CD4-positive, alpha-beta memory T cell (primary cell): ENCODE data around the gene PRKACB. TPM values are rescaled to one million over a fixed set of nuclear protein-coding genes. Genes with fewer than 3 reads are reported as not detected.
A peak's percentile ranks its signal among the peaks of the same experiment; 100 is the strongest.

ENCODE experiments used
- CTCF ChIA-PET: fragments of 350-600 bp; sonication (Branson Sonifier 250); formaldehyde crosslinking; loops from one replicate; lab custom pipeline; 2021; ENCODE audit warnings: inconsistent platforms; ENCODE audit not compliant: partially characterized antibody; lab: Charles Lee
- POLR2A ChIA-PET: fragments of 350-600 bp; sonication (Branson Sonifier 250); formaldehyde crosslinking; loops from one replicate; lab custom pipeline; 2021; ENCODE audit not compliant: partially characterized antibody; lab: Charles Lee
- DNase-seq, 5 donors: peaks; one replicate each; pipeline versions ENCODE4 v3.0.0 to v3.0.0-alpha.2; 2020 to 2022; ENCODE audit warnings: mixed read lengths in 1 of 5
- H3K27ac ChIP-seq: one replicate; pipeline ENCODE4 v1.7.0; 2013; ENCODE audit warnings: low read depth, low read length
- H3K27me3 ChIP-seq: 2 replicates; pipeline ENCODE4 v1.7.0; 2013; ENCODE audit warnings: mild to moderate bottlenecking, low read length, moderate library complexity; ENCODE audit not compliant: insufficient read depth
- H3K36me3 ChIP-seq: 2 replicates; pipeline ENCODE4 v1.7.0; 2013; ENCODE audit warnings: mild to moderate bottlenecking, low read length, moderate library complexity; ENCODE audit not compliant: insufficient read depth
- H3K4me1 ChIP-seq: 2 replicates; pipeline ENCODE4 v1.7.0; 2013; ENCODE audit warnings: mild to moderate bottlenecking, low read length, moderate library complexity; ENCODE audit not compliant: insufficient read depth
- H3K4me3 ChIP-seq, 2 donors: one replicate each; pipeline ENCODE4 v1.7.0; 2013; ENCODE audit warnings: low read length in 2 of 2, mild to moderate bottlenecking in 1 of 2
- H3K9me3 ChIP-seq, 2 donors: one replicate each; pipeline ENCODE4 v1.7.0; 2013; ENCODE audit warnings: low read length in 2 of 2, control low read depth in 1 of 2; ENCODE audit not compliant: control insufficient read depth in 1 of 2
- H3K27ac Mint-ChIP-seq, 7 donors: one replicate each; pipeline ENCODE4 v1.8.0; 2020 to 2021; ENCODE audit warnings: mixed read lengths in 7 of 7, mild to moderate bottlenecking in 6 of 7, inconsistent platforms in 3 of 7, moderate library complexity in 3 of 7
- H3K27me3 Mint-ChIP-seq, 2 donors: one replicate each; pipeline ENCODE4 v1.8.0; 2020 to 2021; ENCODE audit warnings: mixed read lengths in 2 of 2
- H3K36me3 Mint-ChIP-seq, 2 donors: one replicate each; pipeline ENCODE4 v1.8.0; 2020 to 2021; ENCODE audit warnings: mixed read lengths in 2 of 2, inconsistent platforms in 1 of 2, mild to moderate bottlenecking in 1 of 2
- H3K4me1 Mint-ChIP-seq, 4 donors: one replicate each; pipeline ENCODE4 v1.8.0; 2020 to 2021; ENCODE audit warnings: mixed read lengths in 4 of 4, mild to moderate bottlenecking in 1 of 4
- H3K4me3 Mint-ChIP-seq, 8 donors: one replicate each; pipeline ENCODE4 v1.8.0; 2020 to 2021; ENCODE audit warnings: mixed read lengths in 8 of 8, mild to moderate bottlenecking in 7 of 8, moderate library complexity in 6 of 8, inconsistent platforms in 3 of 8
- H3K9me3 Mint-ChIP-seq, 8 donors: one replicate each; pipeline ENCODE4 v1.8.0; 2020 to 2021; ENCODE audit warnings: mixed read lengths in 8 of 8, mild to moderate bottlenecking in 5 of 8, inconsistent platforms in 3 of 8, moderate library complexity in 1 of 8
- intact Hi-C: fragments of 100-400 bp; cut with micrococcal nuclease; formaldehyde crosslinking; loops from one replicate; pipeline ENCODE4 v1.15.1; 2023
- polyA plus RNA-seq, 2 donors: library from polyadenylated mRNA; unstranded; fragments of 300-500 nt; fragmentation: Illumina TruSeq; gene quantifications; one replicate each; pipeline ENCODE4 v1.2.3, GENCODE V29; 2021
- total RNA-seq, 2 experiments: library from RNA; stranded (reverse); gene quantifications; one replicate each; pipeline ENCODE4 v1.2.3, GENCODE V29; 2021

PRKACB gene
- total and polyA plus RNA-seq, 4 experiments from 2014 or later = 75.8 to 132 (median 130) TPM

DNA sequence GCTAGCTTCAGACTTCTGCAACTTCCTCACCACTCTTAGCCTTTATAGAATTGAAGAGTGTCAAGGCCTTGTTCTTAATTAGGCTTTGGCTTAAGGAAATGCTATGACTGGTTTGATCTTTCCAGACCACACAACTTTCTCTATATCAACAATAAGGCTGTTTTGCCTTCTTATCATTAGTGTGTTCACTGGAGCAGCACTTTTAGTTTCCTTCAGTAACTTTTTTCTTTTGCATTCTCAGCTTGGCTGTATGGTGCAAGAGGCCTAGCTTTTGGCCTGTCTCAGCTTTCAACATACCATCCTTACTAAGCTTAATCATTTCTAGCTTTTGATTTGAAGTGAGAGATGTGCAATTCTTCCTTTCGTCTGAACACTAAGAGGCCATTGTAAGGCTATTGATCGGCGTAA is 8.6 kb downstream of the PRKACB start:
- no peaks in the 10 kb centered on the region for H3K36me3 ChIP-seq
- peaks cover 83% of the 10 kb centered on the region for H3K4me1 ChIP-seq
- intact Hi-C loops = no loop called here
- no peaks in the 10 kb centered on the region for H3K9me3 ChIP-seq
- ChIA-PET POLR2A (interaction anchor here (0.9 to 2.0 kb wide), 2 partner anchors 9 to 11 kb away, joined by 5 to 13 read pairs; partner anchors contain the start of gene PRKACB), CTCF (interaction anchor here (0.8 to 1.8 kb wide), 4 partner anchors 11 to 283 kb away, joined by 3 to 5 read pairs (median 5); no protein-coding TSS in a partner anchor)
- DNase-seq = no peak
- Mint-ChIP-seq H3K27ac (peak overlapping the region in 6 of 7 donors; percentile 17 to 69 (median 34)), H3K9me3 (peaks cover 0 to 2% (median 0%) of the 10 kb centered on the region in 8 donors), H3K27me3 (no peaks in the 10 kb centered on the region), H3K4me1 (peaks cover 64 to 90% (median 79%) of the 10 kb centered on the region in 4 donors), H3K36me3 (peaks cover 46 to 51% of the 10 kb centered on the region in 2 donors), H3K4me3 (peak overlapping the region in 6 of 8 donors; percentile 16 to 72 (median 44))
- H3K27me3 ChIP-seq = no peaks in the 10 kb centered on the region
- H3K27ac ChIP-seq = no peak overlapping the region
- no peak overlapping the region for H3K4me3 ChIP-seq

- no peaks in the 10 kb centered on the region for H3K27me3 ChIP-seq
- Mint-ChIP-seq H3K27ac (peak overlapping the region in 2 of 7 donors; percentile 26 to 39), H3K27me3 (no peaks in the 10 kb centered on the region), H3K36me3 (peaks cover 50 to 62% of the 10 kb centered on the region in 2 donors), H3K9me3 (peaks cover 0 to 7% (median 0%) of the 10 kb centered on the region in 8 donors), H3K4me1 (peaks cover 63 to 93% (median 84%) of the 10 kb centered on the region in 4 donors), H3K4me3 (peak overlapping the region in 6 of 8 donors; percentile 9 to 53 (median 26))
- CTCF ChIA-PET = no interaction called here
- H3K36me3 ChIP-seq = no peaks in the 10 kb centered on the region
- no peaks in the 10 kb centered on the region for H3K9me3 ChIP-seq
- H3K4me3 ChIP-seq = no peak overlapping the region
- H3K4me1 ChIP-seq = peaks cover 87% of the 10 kb centered on the region
- no peak for DNase-seq
- no peak overlapping the region for H3K27ac ChIP-seq
- intact Hi-C loops = no loop called here
- POLR2A ChIA-PET = no interaction called here
These were observed 11.4 kb downstream of the PRKACB start for GRCh38 chr1:84155517-84155916.

- ChIA-PET POLR2A (no interaction called here), CTCF (no interaction called here)
- Mint-ChIP-seq H3K4me1 (peaks cover 61 to 92% (median 84%) of the 10 kb centered on the region in 4 donors), H3K9me3 (peaks cover 0 to 7% (median 0%) of the 10 kb centered on the region in 8 donors), H3K27me3 (no peaks in the 10 kb centered on the region), H3K4me3 (peak overlapping the region in 6 of 8 donors; percentile 16 to 52 (median 36)), H3K36me3 (peaks cover 45 to 57% of the 10 kb centered on the region in 2 donors), H3K27ac (peak overlapping the region in 4 of 7 donors; percentile 13 to 67 (median 42))
- Histone ChIP-seq H3K9me3 (no peaks in the 10 kb centered on the region), H3K4me1 (peaks cover 87% of the 10 kb centered on the region), H3K27me3 (no peaks in the 10 kb centered on the region), H3K36me3 (no peaks in the 10 kb centered on the region), H3K4me3 (no peak overlapping the region), H3K27ac (no peak overlapping the region)
- intact Hi-C loops = loop anchor here (2.0 kb wide), 1 partner anchor 15 kb away; no protein-coding TSS in a partner anchor
- peak in 1 of 5 donors; percentile 35 for DNase-seq
These were observed 12.1 kb downstream of the PRKACB start for GRCh38 chr1:84156210-84156621.

- Histone ChIP-seq H3K36me3 (no peaks in the 10 kb centered on the region), H3K4me1 (peaks cover 81% of the 10 kb centered on the region), H3K27ac (no peak overlapping the region), H3K4me3 (no peak overlapping the region), H3K27me3 (no peaks in the 10 kb centered on the region), H3K9me3 (no peaks in the 10 kb centered on the region)
- Mint-ChIP-seq H3K36me3 (peaks cover 18 to 28% of the 10 kb centered on the region in 2 donors), H3K4me1 (peaks cover 59 to 88% (median 81%) of the 10 kb centered on the region in 4 donors), H3K4me3 (peak overlapping the region in 5 of 8 donors; percentile 26 to 71 (median 55)), H3K9me3 (peaks cover 0 to 5% (median 0%) of the 10 kb centered on the region in 8 donors), H3K27ac (no peak overlapping the region), H3K27me3 (no peaks in the 10 kb centered on the region)
- ChIA-PET CTCF (no interaction called here), POLR2A (no interaction called here)
- DNase-seq = no peak
- intact Hi-C loops = no loop called here
These were observed 15.6 kb downstream of the PRKACB start for GRCh38 chr1:84159533-84160240.

GRCh38 chr1:84162295-84162694 is 18.2 kb downstream of the PRKACB start:
- H3K4me3 Mint-ChIP-seq = peak overlapping the region in 6 of 8 donors; percentile 12 to 60 (median 29)

GRCh38 chr1:84163123-84163931 is 19.3 kb downstream of the PRKACB start:
- H3K9me3 ChIP-seq = no peaks in the 10 kb centered on the region
- peak overlapping the region in 7 of 8 donors; percentile 10 to 64 (median 38) for H3K4me3 Mint-ChIP-seq
- no peak overlapping the region for H3K27ac ChIP-seq

More at GRCh38 chr1:84162295-84162694, 18.2 kb downstream of the PRKACB start:
- Histone ChIP-seq H3K27me3 (no peaks in the 10 kb centered on the region), H3K4me3 (no peak overlapping the region), H3K27ac (no peak overlapping the region), H3K36me3 (no peaks in the 10 kb centered on the region), H3K4me1 (peaks cover 80% of the 10 kb centered on the region), H3K9me3 (no peaks in the 10 kb centered on the region)
- Mint-ChIP-seq H3K27me3 (no peaks in the 10 kb centered on the region), H3K4me1 (peaks cover 52 to 82% (median 71%) of the 10 kb centered on the region in 4 donors), H3K9me3 (peaks cover 0 to 5% (median 0%) of the 10 kb centered on the region in 8 donors), H3K36me3 (peaks cover 9 to 17% of the 10 kb centered on the region in 2 donors), H3K27ac (peak overlapping the region in 1 of 7 donors; percentile 20)
- CTCF ChIA-PET = interaction anchor here (1.0 to 2.3 kb wide), 3 partner anchors 9 to 592 kb away, joined by 3 to 5 read pairs (median 5); no protein-coding TSS in a partner anchor
- no peak for DNase-seq
- POLR2A ChIA-PET = interaction anchor here (3.3 kb wide), 1 partner anchor 17 kb away, joined by 14 read pairs; the partner anchor contains the start of gene PRKACB
- intact Hi-C loops = no loop called here

More at GRCh38 chr1:84163123-84163931, 19.3 kb downstream of the PRKACB start:
- Mint-ChIP-seq H3K4me1 (peaks cover 52 to 79% (median 68%) of the 10 kb centered on the region in 4 donors), H3K27ac (peak overlapping the region in 2 of 7 donors; percentile 11 to 32), H3K27me3 (no peaks in the 10 kb centered on the region), H3K9me3 (no peaks in the 10 kb centered on the region), H3K36me3 (peaks cover 3 to 7% of the 10 kb centered on the region in 2 donors)
- ChIA-PET POLR2A (interaction anchor here (0.8 to 3.3 kb wide), 4 partner anchors 11 to 274 kb away, joined by 3 to 14 read pairs (median 8); partner anchors contain the start of gene PRKACB), CTCF (interaction anchor here (1.0 to 1.7 kb wide), 3 partner anchors 10 to 591 kb away, joined by 3 to 5 read pairs (median 3); no protein-coding TSS in a partner anchor)
- H3K4me3 ChIP-seq = no peak overlapping the region
- no peaks in the 10 kb centered on the region for H3K27me3 ChIP-seq
- intact Hi-C loops = no loop called here
- peaks cover 83% of the 10 kb centered on the region for H3K4me1 ChIP-seq
- DNase-seq = no peak
- H3K36me3 ChIP-seq = no peaks in the 10 kb centered on the region
